Mucosa of stomach (tissue), 1 donor: Measurements from ENCODE around the gene DMAC2.

ENCODE experiments used
- H3K27me3 ChIP-seq: one replicate; pipeline ENCODE4 v1.7.0; 2013; ENCODE audit warnings: mild to moderate bottlenecking, low read length; ENCODE audit not compliant: control insufficient read depth, insufficient read depth
- H3K36me3 ChIP-seq: one replicate; pipeline ENCODE4 v1.7.0; 2013; ENCODE audit warnings: low read length; ENCODE audit not compliant: control insufficient read depth, insufficient read depth
- H3K4me1 ChIP-seq: one replicate; pipeline ENCODE4 v1.7.0; 2013; ENCODE audit warnings: mild to moderate bottlenecking, low read length; ENCODE audit not compliant: control insufficient read depth, insufficient read depth
- H3K4me3 ChIP-seq: one replicate; pipeline ENCODE4 v1.7.0; 2013; ENCODE audit warnings: low read length
- H3K9ac ChIP-seq: one replicate; pipeline ENCODE4 v1.7.0; 2013; ENCODE audit warnings: mild to moderate bottlenecking, low read length, moderate library complexity
- H3K9me3 ChIP-seq: one replicate; pipeline ENCODE4 v1.7.0; 2013; ENCODE audit warnings: mild to moderate bottlenecking, low read length, moderate library complexity; ENCODE audit not compliant: control insufficient read depth
- donor health status: Pancreatic carcinoma.

DMAC2 gene

DNA sequence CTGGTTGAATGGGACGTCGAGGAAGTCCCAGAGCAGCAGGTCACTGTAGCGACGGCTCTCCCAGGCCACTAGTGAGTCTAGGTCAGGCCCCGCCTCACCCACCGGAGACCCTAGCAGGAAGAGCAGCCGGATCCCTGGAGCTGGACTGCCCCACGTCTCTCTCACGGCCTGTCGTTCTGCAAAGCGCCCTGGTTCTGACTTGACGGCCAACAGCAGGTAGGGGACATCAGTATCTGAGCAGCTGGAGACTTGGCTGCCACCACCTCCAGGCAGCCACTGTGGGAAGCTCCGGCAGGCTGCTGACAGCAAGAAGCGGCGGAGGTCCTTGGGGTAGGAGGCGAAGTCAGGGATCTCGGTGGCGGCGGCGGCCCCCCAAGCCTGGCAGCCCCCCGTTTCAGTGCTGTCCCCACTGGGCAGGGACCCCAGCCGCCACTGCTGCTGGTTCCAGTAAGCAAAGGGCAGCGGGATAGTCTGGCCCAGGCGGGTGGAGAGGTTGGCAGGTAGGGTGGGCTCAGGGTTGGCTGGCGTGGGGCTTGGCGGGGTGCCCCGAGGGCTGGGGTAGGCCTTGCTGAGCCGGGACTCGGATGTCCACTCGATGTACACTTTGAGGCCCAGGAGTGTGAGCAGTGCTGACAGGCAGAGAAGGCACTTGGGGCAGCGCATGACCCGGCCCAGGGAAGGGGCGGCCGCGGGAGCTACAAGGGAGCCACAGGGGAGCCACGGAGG is 13.4 kb downstream of the DMAC2 start:
- Histone ChIP-seq H3K4me1 (peaks cover 50% of the 10 kb centered on the region), H3K36me3 (peaks cover 7% of the 10 kb centered on the region), H3K9me3 (no peaks in the 10 kb centered on the region), H3K9ac (peak overlapping the region; percentile 91), H3K4me3 (peak overlapping the region; percentile 83), H3K27me3 (no peaks in the 10 kb centered on the region)

GRCh38 chr19:41425174-41426115 is 14.3 kb downstream of the DMAC2 start:
- Histone ChIP-seq H3K4me1 (peaks cover 56% of the 10 kb centered on the region), H3K27me3 (no peaks in the 10 kb centered on the region), H3K9ac (peak overlapping the region; percentile 91), H3K4me3 (no peak overlapping the region), H3K9me3 (no peaks in the 10 kb centered on the region), H3K36me3 (peaks cover 7% of the 10 kb centered on the region)

DNA sequence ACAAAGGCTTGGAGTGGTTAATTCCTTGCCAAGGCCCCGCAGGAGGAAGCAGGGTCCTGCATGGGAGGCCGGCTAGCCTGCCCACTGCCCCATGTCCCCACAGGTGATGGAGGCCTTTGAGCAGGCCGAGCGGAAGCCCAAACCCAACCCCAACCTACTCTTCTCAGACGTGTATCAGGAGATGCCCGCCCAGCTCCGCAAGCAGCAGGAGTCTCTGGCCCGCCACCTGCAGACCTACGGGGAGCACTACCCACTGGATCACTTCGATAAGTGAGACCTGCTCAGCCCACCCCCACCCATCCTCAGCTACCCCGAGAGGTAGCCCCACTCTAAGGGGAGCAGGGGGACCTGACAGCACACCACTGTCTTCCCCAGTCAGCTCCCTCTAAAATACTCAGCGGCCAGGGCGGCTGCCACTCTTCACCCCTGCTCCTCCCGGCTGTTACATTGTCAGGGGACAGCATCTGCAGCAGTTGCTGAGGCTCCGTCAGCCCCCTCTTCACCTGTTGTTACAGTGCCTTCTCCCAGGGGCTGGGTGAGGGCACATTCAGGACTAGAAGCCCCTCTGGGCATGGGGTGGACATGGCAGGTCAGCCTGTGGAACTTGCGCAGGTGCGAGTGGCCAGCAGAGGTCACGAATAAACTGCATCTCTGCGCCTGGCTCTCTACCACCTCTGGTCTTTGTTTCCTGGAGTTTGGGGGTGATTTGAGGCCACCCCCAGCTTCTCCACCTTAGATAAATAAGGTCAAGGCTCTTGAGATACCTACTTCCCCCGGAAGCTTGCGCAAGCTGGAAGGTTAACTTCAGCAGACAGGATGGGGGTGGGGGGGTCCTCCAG is 15.2 kb downstream of the DMAC2 start:
- no peak overlapping the region for H3K4me3 ChIP-seq
- peaks cover 56% of the 10 kb centered on the region for H3K4me1 ChIP-seq
- H3K27me3 ChIP-seq, result no peaks in the 10 kb centered on the region
- no peaks in the 10 kb centered on the region for H3K9me3 ChIP-seq
- no peak overlapping the region for H3K9ac ChIP-seq
- H3K36me3 ChIP-seq, result peaks cover 7% of the 10 kb centered on the region

DNA sequence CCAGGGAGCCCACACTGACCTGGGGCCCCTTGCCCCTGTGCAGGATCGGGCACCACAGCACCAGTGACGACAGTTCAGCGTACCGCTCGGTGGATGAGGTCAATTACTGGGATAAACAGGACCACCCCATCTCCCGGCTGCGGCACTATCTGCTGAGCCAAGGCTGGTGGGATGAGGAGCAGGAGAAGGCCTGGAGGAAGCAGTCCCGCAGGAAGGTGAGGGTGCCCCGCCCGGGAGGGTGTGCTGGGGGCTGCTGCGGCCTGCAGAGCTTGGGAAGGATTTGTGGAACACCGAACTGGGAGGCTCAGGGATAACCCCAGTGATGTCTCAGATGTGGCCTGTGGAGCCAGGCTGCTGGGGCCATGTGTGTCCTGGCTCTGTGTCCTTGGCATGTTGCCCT is 16.8 kb downstream of the DMAC2 start:
- Histone ChIP-seq H3K4me3 (no peak overlapping the region), H3K4me1 (peaks cover 46% of the 10 kb centered on the region), H3K9ac (no peak overlapping the region), H3K9me3 (no peaks in the 10 kb centered on the region), H3K27me3 (no peaks in the 10 kb centered on the region), H3K36me3 (peaks cover 13% of the 10 kb centered on the region)

GRCh38 chr19:41422456-41422855 is 17.3 kb downstream of the DMAC2 start:
- no peak overlapping the region for H3K4me3 ChIP-seq
- no peak overlapping the region for H3K9ac ChIP-seq
- H3K36me3 ChIP-seq, result peaks cover 13% of the 10 kb centered on the region
- peaks cover 41% of the 10 kb centered on the region for H3K4me1 ChIP-seq
- H3K27me3 ChIP-seq, result no peaks in the 10 kb centered on the region
- H3K9me3 ChIP-seq, result no peaks in the 10 kb centered on the region

GRCh38 chr19:41421973-41422372 is 17.7 kb downstream of the DMAC2 start:
- Histone ChIP-seq H3K9ac (no peak overlapping the region), H3K9me3 (no peaks in the 10 kb centered on the region), H3K4me3 (no peak overlapping the region), H3K27me3 (no peaks in the 10 kb centered on the region), H3K4me1 (peaks cover 39% of the 10 kb centered on the region), H3K36me3 (peaks cover 13% of the 10 kb centered on the region)

DNA sequence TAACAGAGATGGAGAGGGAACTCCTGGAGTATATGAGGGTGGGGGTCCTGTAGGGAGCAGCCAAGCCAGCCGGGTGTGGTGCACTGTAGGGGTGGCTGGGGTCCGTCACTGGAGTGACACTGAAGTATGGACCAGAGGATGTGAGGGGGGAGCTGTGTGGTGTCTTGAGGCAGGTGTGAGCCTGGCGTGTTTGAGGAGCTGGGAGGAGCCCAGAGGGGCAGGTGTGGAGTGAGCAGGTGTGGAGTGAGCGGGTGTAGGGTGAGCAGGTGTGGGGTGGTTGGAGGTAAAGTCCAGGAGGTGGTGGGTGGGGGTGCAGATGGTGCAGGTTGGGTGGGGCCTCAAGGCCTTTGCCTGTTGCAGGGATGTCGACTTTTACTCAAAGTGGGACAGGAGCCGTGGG is 18.4 kb downstream of the DMAC2 start:
- no peak overlapping the region for H3K9ac ChIP-seq
- no peaks in the 10 kb centered on the region for H3K27me3 ChIP-seq
- peaks cover 38% of the 10 kb centered on the region for H3K4me1 ChIP-seq
- H3K36me3 ChIP-seq, result peaks cover 13% of the 10 kb centered on the region
- H3K4me3 ChIP-seq, result no peak overlapping the region
- no peaks in the 10 kb centered on the region for H3K9me3 ChIP-seq

DNA sequence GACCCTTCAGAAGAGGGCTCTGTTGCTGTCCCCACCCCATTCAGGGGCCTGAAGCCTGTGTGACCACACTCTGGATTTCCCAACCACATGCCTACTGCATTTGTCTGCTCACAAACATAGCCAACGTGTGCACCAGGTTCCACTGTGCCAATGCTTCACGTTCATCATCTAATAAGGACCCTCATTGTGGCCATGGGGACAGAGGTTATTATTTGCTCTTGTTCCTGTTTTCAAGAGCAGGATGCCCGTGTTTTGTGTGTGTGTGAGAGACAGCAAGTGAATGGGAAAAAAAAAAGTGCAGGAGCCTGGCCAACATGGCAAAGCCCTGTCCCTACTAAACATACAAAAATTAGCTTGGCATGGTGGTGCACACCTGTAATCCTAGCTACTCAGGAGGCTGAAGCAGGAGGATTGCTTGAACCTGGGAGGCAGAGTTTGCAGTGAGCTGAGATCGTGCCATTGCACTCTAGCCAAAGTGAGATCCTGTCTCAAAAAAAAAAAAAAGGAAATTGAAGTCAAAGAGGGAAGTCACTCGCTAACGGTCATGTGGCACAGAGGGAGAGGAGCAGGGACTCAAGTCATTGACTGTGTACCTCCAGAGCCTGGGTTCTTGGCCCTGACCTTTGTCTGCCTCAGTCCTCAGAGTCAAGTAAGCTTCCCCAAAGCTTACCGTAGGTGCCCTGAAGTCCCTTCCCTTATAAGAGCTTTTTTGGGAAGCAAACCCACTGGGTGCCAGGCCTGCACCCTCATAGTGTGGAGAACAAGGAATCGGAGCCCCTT is 19.4 kb downstream of the DMAC2 start:
- H3K4me1 ChIP-seq, result peaks cover 33% of the 10 kb centered on the region
- no peaks in the 10 kb centered on the region for H3K9me3 ChIP-seq
- peaks cover 13% of the 10 kb centered on the region for H3K36me3 ChIP-seq
- no peak overlapping the region for H3K4me3 ChIP-seq
- no peaks in the 10 kb centered on the region for H3K27me3 ChIP-seq
- H3K9ac ChIP-seq, result no peak overlapping the region

- H3K4me1 ChIP-seq, result peaks cover 26% of the 10 kb centered on the region
- no peaks in the 10 kb centered on the region for H3K9me3 ChIP-seq
- no peaks in the 10 kb centered on the region for H3K27me3 ChIP-seq
- H3K36me3 ChIP-seq, result peaks cover 6% of the 10 kb centered on the region
- H3K9ac ChIP-seq, result no peak overlapping the region
- H3K4me3 ChIP-seq, result no peak overlapping the region
These were observed 23.5 kb downstream of the DMAC2 start for GRCh38 chr19:41416194-41416674.

DNA sequence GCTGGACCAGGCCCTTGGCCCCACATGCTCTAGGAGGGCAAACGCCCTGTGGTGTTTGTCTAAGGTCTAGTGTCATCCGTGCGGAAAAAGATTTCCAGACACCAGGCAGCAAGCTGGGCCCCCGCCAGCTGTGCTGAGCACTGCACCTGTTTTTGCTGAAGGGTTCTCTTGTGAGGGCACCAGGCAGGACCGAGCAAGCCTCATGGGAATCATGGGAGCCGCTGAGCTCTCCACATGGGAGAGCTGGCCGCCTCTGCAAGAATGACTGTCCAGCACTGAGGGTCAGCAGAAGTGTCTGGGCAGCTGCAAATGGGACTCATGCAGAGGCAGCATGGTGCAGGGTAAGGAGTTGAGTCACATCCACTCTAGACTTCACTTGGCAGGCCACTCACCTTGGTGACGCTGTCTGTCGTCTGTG is 24.5 kb downstream of the DMAC2 start:
- Histone ChIP-seq H3K4me1 (peaks cover 31% of the 10 kb centered on the region), H3K36me3 (peaks cover 6% of the 10 kb centered on the region), H3K4me3 (no peak overlapping the region), H3K9ac (no peak overlapping the region), H3K9me3 (no peaks in the 10 kb centered on the region), H3K27me3 (no peaks in the 10 kb centered on the region)

- H3K27me3 ChIP-seq, result no peaks in the 10 kb centered on the region
- H3K4me3 ChIP-seq, result no peak overlapping the region
- H3K4me1 ChIP-seq, result peaks cover 38% of the 10 kb centered on the region
- no peaks in the 10 kb centered on the region for H3K9me3 ChIP-seq
- peaks cover 6% of the 10 kb centered on the region for H3K36me3 ChIP-seq
- H3K9ac ChIP-seq, result no peak overlapping the region
These were observed 25.3 kb downstream of the DMAC2 start for GRCh38 chr19:41414461-41414860.
